Mesenchymal stem cell (in vitro differentiated cells and primary cell): ENCODE results near the gene RFX8.

Experiments used
- DNase-seq: peaks from one replicate; pipeline ENCODE4 v3.0.0-alpha.2; 2013
- H2AFZ ChIP-seq: one replicate; pipeline ENCODE4 v1.6.1; 2013; ENCODE audit warnings: low read depth, mild to moderate bottlenecking, control low read depth, inconsistent platforms, low read length, moderate library complexity
- H2AK5ac ChIP-seq: 2 replicates; pipeline ENCODE4 v1.6.1; 2013; ENCODE audit warnings: low read length, moderate library complexity, mild to moderate bottlenecking, inconsistent platforms; ENCODE audit not compliant: severe bottlenecking
- H2BK120ac ChIP-seq: one replicate; pipeline ENCODE4 v1.6.1; 2013; ENCODE audit warnings: low read depth, mild to moderate bottlenecking, inconsistent platforms, low read length, moderate library complexity
- H2BK12ac ChIP-seq, 2 experiments: one replicate each; pipeline ENCODE4 v1.6.1; 2013; ENCODE audit warnings: inconsistent platforms in 2 of 2, low read length in 2 of 2, mild to moderate bottlenecking in 2 of 2, moderate library complexity in 2 of 2, control low read depth in 1 of 2
- H2BK15ac ChIP-seq: one replicate; pipeline ENCODE4 v1.6.1; 2013; ENCODE audit warnings: mild to moderate bottlenecking, low read depth, inconsistent platforms; ENCODE audit not compliant: poor library complexity, severe bottlenecking
- H2BK5ac ChIP-seq: 2 replicates; pipeline ENCODE4 v1.6.1; 2013; ENCODE audit warnings: low read depth, mild to moderate bottlenecking, low read length, control low read depth, inconsistent platforms; ENCODE audit not compliant: poor library complexity, severe bottlenecking
- H3K14ac ChIP-seq, 2 experiments: one replicate each; pipeline ENCODE4 v1.6.1; 2013; ENCODE audit warnings: inconsistent platforms in 2 of 2, low read length in 2 of 2, control low read depth in 1 of 2, mild to moderate bottlenecking in 1 of 2, moderate library complexity in 1 of 2
- H3K18ac ChIP-seq, 2 experiments: one replicate each; pipeline ENCODE4 v1.6.1; 2013; ENCODE audit warnings: inconsistent platforms in 2 of 2, low read length in 2 of 2, control low read depth in 1 of 2, low read depth in 1 of 2, mild to moderate bottlenecking in 1 of 2
- H3K23ac ChIP-seq, 2 experiments: one replicate each; pipeline ENCODE4 v1.6.1; 2013; ENCODE audit warnings: inconsistent platforms in 2 of 2, low read length in 2 of 2, mild to moderate bottlenecking in 2 of 2, moderate library complexity in 2 of 2, control low read depth in 1 of 2
- H3K27ac ChIP-seq: 2 replicates; pipeline ENCODE4 v1.5.1; 2013; ENCODE audit warnings: mild to moderate bottlenecking, moderate library complexity, low read length, control low read depth, inconsistent platforms; ENCODE audit not compliant: poor library complexity, severe bottlenecking
- H3K27me3 ChIP-seq, 2 experiments: 2 replicates each; pipeline versions ENCODE4 v1.6.1 to v1.7.0; 2013; ENCODE audit warnings: low read length in 2 of 2, mild to moderate bottlenecking in 2 of 2, moderate library complexity in 2 of 2, control low read depth in 1 of 2, inconsistent platforms in 1 of 2; ENCODE audit not compliant: control insufficient read depth in 1 of 2, insufficient read depth in 1 of 2
- H3K36me3 ChIP-seq, 2 experiments: 2 replicates each; pipeline versions ENCODE4 v1.6.1 to v1.7.0; 2013; ENCODE audit warnings: low read length in 2 of 2, control low read depth in 1 of 2, inconsistent platforms in 1 of 2, low read depth in 1 of 2, mild to moderate bottlenecking in 1 of 2; ENCODE audit not compliant: insufficient read depth in 2 of 2, control insufficient read depth in 1 of 2
- H3K4ac ChIP-seq, 2 experiments: one replicate each; pipeline ENCODE4 v1.6.1; 2013; ENCODE audit warnings: inconsistent platforms in 2 of 2, low read length in 2 of 2, mild to moderate bottlenecking in 2 of 2, moderate library complexity in 2 of 2, control low read depth in 1 of 2, low read depth in 1 of 2
- H3K4me1 ChIP-seq: 2 replicates; pipeline ENCODE4 v1.6.1; 2013; ENCODE audit warnings: low read depth, low read length, control low read depth; ENCODE audit not compliant: control insufficient read depth, insufficient read depth
- H3K4me2 ChIP-seq: 2 replicates; pipeline ENCODE4 v1.6.1; 2013; ENCODE audit warnings: low read length, mild to moderate bottlenecking, inconsistent platforms; ENCODE audit not compliant: poor library complexity, severe bottlenecking
- H3K4me3 ChIP-seq, 2 experiments: 2 replicates each; pipeline versions ENCODE4 v1.5.1 to v1.7.0; 2013; ENCODE audit warnings: low read length in 2 of 2, mild to moderate bottlenecking in 2 of 2, control low read depth in 1 of 2, low read depth in 1 of 2; ENCODE audit not compliant: insufficient read depth in 1 of 2
- H3K79me1 ChIP-seq: replicated peaks from 2 replicates; pipeline ENCODE4 v1.6.1; 2013; ENCODE audit warnings: mild to moderate bottlenecking, control low read depth, low read length, inconsistent platforms; ENCODE audit not compliant: poor library complexity, severe bottlenecking
- H3K9ac ChIP-seq: 2 replicates; pipeline ENCODE4 v1.7.0; 2013; ENCODE audit warnings: mild to moderate bottlenecking, low read length, moderate library complexity
- H3K9me3 ChIP-seq: 2 replicates; pipeline ENCODE4 v1.7.0; 2013; ENCODE audit warnings: mild to moderate bottlenecking, low read length; ENCODE audit not compliant: control insufficient read depth
- H4K8ac ChIP-seq: one replicate; pipeline ENCODE4 v1.6.1; 2013; ENCODE audit warnings: inconsistent platforms, mild to moderate bottlenecking, low read length, moderate library complexity
- H4K91ac ChIP-seq: one replicate; pipeline ENCODE4 v1.6.1; 2013; ENCODE audit warnings: mild to moderate bottlenecking, low read length, inconsistent platforms
- WGBS: methylation state at CpG from one replicate; pipeline ENCODE4 v1.1.7; 2013; ENCODE audit warnings: mixed read lengths; 5-methylcytosine and 5-hydroxymethylcytosine counted together

The RFX8 gene

DNA sequence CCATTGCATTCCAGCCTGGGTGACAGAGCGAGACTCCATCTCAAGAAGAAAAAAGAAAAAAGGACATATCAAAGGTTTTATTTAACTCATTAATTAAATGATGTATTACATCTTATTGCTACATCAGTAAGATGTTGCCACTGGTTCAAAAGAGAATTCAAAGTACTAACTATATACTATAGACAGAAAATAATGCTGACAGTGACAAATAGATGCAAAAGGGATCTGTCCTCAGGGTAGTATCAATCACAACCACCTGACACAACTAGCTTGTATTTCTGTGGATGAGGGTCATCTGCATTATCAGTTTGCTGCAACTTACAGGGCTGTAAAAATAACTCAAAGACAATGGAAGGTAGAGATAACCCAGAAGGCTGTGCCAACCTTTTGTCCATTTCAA, 71.2 kb downstream of the RFX8 start:
- Histone ChIP-seq H3K27ac (no peak overlapping the region), H3K36me3 (peaks cover 0 to 86% of the 10 kb centered on the region in 2 experiments), H2AFZ (no peak overlapping the region), H4K8ac (no peak overlapping the region), H2BK120ac (no peak overlapping the region), H2BK12ac (no peak overlapping the region), H3K4me2 (no peak overlapping the region), H3K9ac (no peak overlapping the region), H3K27me3 (peaks cover 0 to 14% of the 10 kb centered on the region in 2 experiments), H3K14ac (no peak overlapping the region), H2BK15ac (no peak overlapping the region), H3K4me1 (peaks cover 7% of the 10 kb centered on the region), H4K91ac (no peak overlapping the region), H3K79me1 (no peaks in the 10 kb centered on the region), H2BK5ac (no peak overlapping the region), H3K9me3 (no peaks in the 10 kb centered on the region), H3K4ac (no peak overlapping the region), H3K4me3 (no peak overlapping the region), H3K23ac (no peak overlapping the region), H2AK5ac (no peak overlapping the region), H3K18ac (no peak overlapping the region)
- DNase-seq, result no peak
- no CpG with 5 or more reads among the region's 1 CpG for WGBS

DNA sequence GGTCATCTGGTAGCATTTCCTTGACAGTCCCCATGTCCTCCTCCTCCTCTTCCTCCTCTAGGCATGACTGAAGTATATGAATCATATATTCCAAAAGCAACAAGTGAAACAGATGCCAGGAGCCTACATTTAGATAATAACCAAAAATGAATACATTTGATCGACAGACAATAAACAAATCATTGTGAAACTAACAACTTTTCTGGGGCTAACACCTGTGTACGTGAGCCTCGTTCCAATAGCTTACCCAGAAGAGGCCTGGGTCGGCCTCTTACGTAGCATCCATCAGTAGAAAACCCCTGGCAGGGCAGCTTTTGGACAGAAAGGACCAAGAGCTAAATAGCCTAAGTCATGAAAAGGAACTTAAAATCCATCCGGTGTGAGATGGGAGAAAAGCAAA, 72.3 kb downstream of the RFX8 start:
- Histone ChIP-seq H3K23ac (no peak overlapping the region), H2BK15ac (no peak overlapping the region), H4K91ac (no peak overlapping the region), H3K9me3 (no peaks in the 10 kb centered on the region), H2BK120ac (no peak overlapping the region), H3K14ac (no peak overlapping the region), H2AK5ac (no peak overlapping the region), H4K8ac (no peak overlapping the region), H3K36me3 (peaks cover 0 to 87% of the 10 kb centered on the region in 2 experiments), H3K18ac (no peak overlapping the region), H3K79me1 (no peaks in the 10 kb centered on the region), H2AFZ (no peak overlapping the region), H3K4me2 (no peak overlapping the region), H2BK5ac (no peak overlapping the region), H3K27ac (no peak overlapping the region), H2BK12ac (no peak overlapping the region), H3K9ac (no peak overlapping the region), H3K4ac (no peak overlapping the region), H3K4me1 (peaks cover 7% of the 10 kb centered on the region), H3K4me3 (no peak overlapping the region), H3K27me3 (peaks cover 0 to 14% of the 10 kb centered on the region in 2 experiments)
- 93% methylated on average over 6 of the region's 6 CpGs for WGBS
- DNase-seq, result no peak

DNA sequence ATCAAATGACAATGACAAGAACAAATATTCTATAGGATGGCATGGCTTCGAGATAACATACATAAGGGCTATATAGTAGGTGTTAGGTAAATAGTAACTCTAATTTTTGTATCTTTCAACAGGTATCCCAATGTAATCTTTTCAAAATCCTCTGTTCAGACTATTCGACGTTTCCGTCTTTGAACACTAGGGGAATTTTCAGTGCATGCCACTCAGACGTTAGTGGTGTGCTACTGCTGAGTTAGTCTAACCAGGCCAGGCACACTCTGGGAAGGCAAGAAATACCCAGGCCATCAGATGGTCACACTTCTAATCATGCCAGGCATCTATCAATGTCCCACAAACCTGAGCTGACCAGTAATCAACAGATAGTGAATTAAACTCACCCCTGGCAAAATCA, 73.0 kb downstream of the RFX8 start:
- H3K4ac ChIP-seq, result no peak overlapping the region
- no peak overlapping the region for H2AFZ ChIP-seq
- H3K4me2 ChIP-seq, result no peak overlapping the region
- H3K18ac ChIP-seq, result no peak overlapping the region
- peaks cover 0 to 11% of the 10 kb centered on the region in 2 experiments for H3K27me3 ChIP-seq
- WGBS, result 91% methylated on average over 4 of the region's 5 CpGs
- H4K8ac ChIP-seq, result no peak overlapping the region
- DNase-seq, result no peak
- H3K14ac ChIP-seq, result no peak overlapping the region
- peaks cover 0 to 88% of the 10 kb centered on the region in 2 experiments for H3K36me3 ChIP-seq
- H3K4me1 ChIP-seq, result peaks cover 7% of the 10 kb centered on the region
- no peaks in the 10 kb centered on the region for H3K9me3 ChIP-seq
- no peak overlapping the region for H2AK5ac ChIP-seq
- H2BK120ac ChIP-seq, result no peak overlapping the region
- H2BK5ac ChIP-seq, result no peak overlapping the region
- no peak overlapping the region for H3K23ac ChIP-seq
- H4K91ac ChIP-seq, result no peak overlapping the region
- no peak overlapping the region for H3K4me3 ChIP-seq
- H2BK15ac ChIP-seq, result no peak overlapping the region
- H2BK12ac ChIP-seq, result no peak overlapping the region
- no peak overlapping the region for H3K9ac ChIP-seq
- no peak overlapping the region for H3K27ac ChIP-seq
- no peaks in the 10 kb centered on the region for H3K79me1 ChIP-seq

DNA sequence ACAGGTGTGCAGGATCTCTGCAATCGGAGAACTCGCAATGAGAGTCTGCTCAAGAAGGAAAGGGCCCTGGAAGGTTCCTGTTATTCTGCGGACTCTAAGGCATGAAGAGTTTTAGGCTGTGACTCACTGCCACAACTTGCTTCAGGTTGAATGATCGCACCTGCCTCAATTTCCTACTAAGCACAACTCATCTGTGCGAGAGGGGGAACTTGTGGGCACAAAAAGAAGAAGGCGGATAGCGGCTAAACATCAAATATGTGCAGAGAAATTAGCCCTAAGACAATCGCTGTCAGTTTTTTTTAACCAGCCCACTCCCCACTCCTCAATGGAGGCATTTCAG, 73.6 kb downstream of the RFX8 start:
- Histone ChIP-seq H3K27me3 (peaks cover 0 to 10% of the 10 kb centered on the region in 2 experiments), H4K8ac (no peak overlapping the region), H2AFZ (no peak overlapping the region), H2BK15ac (no peak overlapping the region), H3K4me3 (no peak overlapping the region), H3K9me3 (no peaks in the 10 kb centered on the region), H4K91ac (no peak overlapping the region), H3K4ac (no peak overlapping the region), H2BK5ac (no peak overlapping the region), H3K4me2 (no peak overlapping the region), H3K23ac (no peak overlapping the region), H3K79me1 (no peaks in the 10 kb centered on the region), H2BK12ac (no peak overlapping the region), H3K9ac (no peak overlapping the region), H3K14ac (no peak overlapping the region), H3K4me1 (peaks cover 7% of the 10 kb centered on the region), H3K27ac (no peak overlapping the region), H2AK5ac (no peak overlapping the region), H2BK120ac (no peak overlapping the region), H3K36me3 (peaks cover 0 to 86% of the 10 kb centered on the region in 2 experiments), H3K18ac (no peak overlapping the region)
- no peak for DNase-seq
- 93% methylated on average over 8 of the region's 8 CpGs for WGBS
